Naive thymus-derived CD4-positive, alpha-beta T cell (primary cell): ENCODE measurements around the gene BCKDHB. TPM values are rescaled to one million over a fixed set of nuclear protein-coding genes. Genes with fewer than 3 reads are reported as not detected.
"Not testable (repeated sequence)": the region's sequence is repeated elsewhere in the genome, so short reads cannot be mapped to it uniquely, and the experiment has no call there.

Experiments used
- ATAC-seq: fragments of 150-1000 bp; cut with Tn5 transposase; 2 replicates; pipeline ENCODE4 v1.10.0; 2021; ENCODE audit warnings: mild to moderate bottlenecking, moderate library complexity
- CTCF ChIA-PET: fragments of 350-600 bp; sonication (Branson Sonifier 250); formaldehyde crosslinking; loops from one replicate; lab custom pipeline; 2021; ENCODE audit warnings: antibody characterized with exemption; lab: Charles Lee
- POLR2A ChIA-PET: fragments of 350-600 bp; sonication (Branson Sonifier 250); formaldehyde crosslinking; loops from one replicate; lab custom pipeline; 2021; ENCODE audit warnings: antibody characterized with exemption, inconsistent platforms; lab: Charles Lee
- DNase-seq, 9 donors: peaks; one replicate each; pipeline versions ENCODE4 v3.0.0 to v3.0.0-alpha.2; 2020 to 2022; ENCODE audit warnings: mixed read lengths in 1 of 9
- H3K27ac ChIP-seq: one replicate; pipeline ENCODE4 v1.7.0; 2013; ENCODE audit warnings: mild to moderate bottlenecking, low read depth, low read length, moderate library complexity
- H3K27me3 ChIP-seq, 2 donors: one replicate each; pipeline ENCODE4 v1.7.0; 2013; ENCODE audit warnings: low read length in 2 of 2, mild to moderate bottlenecking in 2 of 2, moderate library complexity in 2 of 2; ENCODE audit not compliant: control insufficient read depth in 2 of 2, insufficient read depth in 2 of 2
- H3K36me3 ChIP-seq, 3 experiments: 1 replicate in 2 of 3; 2 replicates in 1 of 3; pipeline ENCODE4 v1.7.0; 2013; ENCODE audit warnings: low read length in 3 of 3, mild to moderate bottlenecking in 3 of 3, moderate library complexity in 1 of 3; ENCODE audit not compliant: insufficient read depth in 3 of 3, control insufficient read depth in 2 of 3
- H3K4me1 ChIP-seq, 2 donors: one replicate each; pipeline ENCODE4 v1.7.0; 2013; ENCODE audit warnings: low read length in 2 of 2, mild to moderate bottlenecking in 2 of 2, moderate library complexity in 1 of 2; ENCODE audit not compliant: control insufficient read depth in 2 of 2, insufficient read depth in 2 of 2
- H3K4me3 ChIP-seq: 2 replicates; pipeline ENCODE4 v1.7.0; 2013; ENCODE audit warnings: mild to moderate bottlenecking, low read length
- H3K9me3 ChIP-seq, 3 experiments: 1 replicate in 2 of 3; 2 replicates in 1 of 3; pipeline ENCODE4 v1.7.0; 2013; ENCODE audit warnings: low read length in 3 of 3; ENCODE audit not compliant: control insufficient read depth in 2 of 3
- H3K27ac Mint-ChIP-seq, 9 donors: one replicate each; pipeline ENCODE4 v1.8.0; 2020 to 2022; ENCODE audit warnings: mixed read lengths in 9 of 9, mild to moderate bottlenecking in 8 of 9, moderate library complexity in 5 of 9, inconsistent platforms in 2 of 9
- H3K27me3 Mint-ChIP-seq, 5 donors: one replicate each; pipeline ENCODE4 v1.8.0; 2021 to 2022; ENCODE audit warnings: mixed read lengths in 5 of 5, mild to moderate bottlenecking in 1 of 5
- H3K36me3 Mint-ChIP-seq, 5 donors: one replicate each; pipeline ENCODE4 v1.8.0; 2020 to 2022; ENCODE audit warnings: mixed read lengths in 5 of 5, mild to moderate bottlenecking in 3 of 5, inconsistent platforms in 1 of 5
- H3K4me1 Mint-ChIP-seq, 7 donors: one replicate each; pipeline ENCODE4 v1.8.0; 2020 to 2022; ENCODE audit warnings: mixed read lengths in 7 of 7, mild to moderate bottlenecking in 3 of 7, inconsistent platforms in 1 of 7
- H3K4me3 Mint-ChIP-seq, 10 donors: one replicate each; pipeline ENCODE4 v1.8.0; 2020 to 2022; ENCODE audit warnings: mild to moderate bottlenecking in 10 of 10, mixed read lengths in 10 of 10, moderate library complexity in 6 of 10, inconsistent platforms in 2 of 10
- H3K9me3 Mint-ChIP-seq, 11 donors: one replicate each; pipeline ENCODE4 v1.8.0; 2020 to 2022; ENCODE audit warnings: mixed read lengths in 11 of 11, mild to moderate bottlenecking in 4 of 11, inconsistent platforms in 1 of 11, moderate library complexity in 1 of 11
- intact Hi-C, 2 donors: fragments of 100-400 bp; cut with micrococcal nuclease; formaldehyde crosslinking; loops; one replicate each; pipeline ENCODE4 v1.15.1; 2023
- polyA plus RNA-seq, 2 donors: library from polyadenylated mRNA; unstranded; fragments of 300-500 nt; fragmentation: Illumina TruSeq; gene quantifications; one replicate each; pipeline ENCODE4 v1.2.3, GENCODE V29; 2021
- total RNA-seq, 6 experiments: library from RNA in 5 of 6; stranded (reverse) in 5 of 6; gene quantifications; 1 replicate in 5 of 6; 2 replicates in 1 of 6; pipeline ENCODE4 v1.2.3 and lab custom pipeline; 2021 to 2026

BCKDHB gene
- total and polyA plus RNA-seq, 7 experiments from 2014 or later, result 13.8 to 24.3 (median 18.6) TPM

- H3K4me3 ChIP-seq, H3K27me3 ChIP-seq, H3K4me3 Mint-ChIP-seq, ATAC-seq, DNase-seq, H3K27ac ChIP-seq, H3K36me3 ChIP-seq, CTCF ChIA-PET, POLR2A ChIA-PET, H3K9me3 ChIP-seq, H3K4me1 ChIP-seq, H3K27me3 Mint-ChIP-seq, intact Hi-C loops: not testable (repeated sequence)
- Mint-ChIP-seq H3K4me1 (peaks cover 0 to 24% (median 12%) of the 10 kb centered on the region in 7 donors), H3K9me3 (peaks cover 0 to 41% (median 13%) of the 10 kb centered on the region in 11 donors), H3K36me3 (peaks cover 0 to 57% (median 43%) of the 10 kb centered on the region in 5 donors), H3K27ac (peak overlapping the region in 1 of 9 donors; percentile 21)
Observed at GRCh38 chr6:80122576-80122975, 16.1 kb downstream of the BCKDHB start.

- peaks cover 0 to 45% (median 22%) of the 10 kb centered on the region in 5 donors for H3K36me3 Mint-ChIP-seq
- intact Hi-C loops, result no loop called here
- H3K27me3 Mint-ChIP-seq, result no peaks in the 10 kb centered on the region
- ChIA-PET POLR2A (no interaction called here), CTCF (no interaction called here)
- H3K4me3 ChIP-seq, result no peak overlapping the region
- H3K27me3 ChIP-seq, result no peaks in the 10 kb centered on the region
- no peaks in the 10 kb centered on the region for H3K4me1 ChIP-seq
- H3K9me3 Mint-ChIP-seq, result peaks cover 0 to 8% (median 0%) of the 10 kb centered on the region in 11 donors
- no peak for ATAC-seq
- H3K36me3 ChIP-seq, result peaks cover 0 to 14% (median 0%) of the 10 kb centered on the region in 3 experiments
- H3K9me3 ChIP-seq, result no peaks in the 10 kb centered on the region
- DNase-seq, result no peak
- peaks cover 0 to 22% (median 12%) of the 10 kb centered on the region in 7 donors for H3K4me1 Mint-ChIP-seq
- H3K27ac ChIP-seq, result no peak overlapping the region
- no peak overlapping the region for H3K27ac Mint-ChIP-seq
- H3K4me3 Mint-ChIP-seq, result no peak overlapping the region
Observed at GRCh38 chr6:80126657-80127345, 20.3 kb downstream of the BCKDHB start.

- Mint-ChIP-seq H3K27ac (no peak overlapping the region), H3K4me1 (peaks cover 0 to 6% (median 3%) of the 10 kb centered on the region in 7 donors), H3K27me3 (no peaks in the 10 kb centered on the region), H3K36me3 (peaks cover 3 to 45% (median 18%) of the 10 kb centered on the region in 5 donors), H3K4me3 (no peak overlapping the region), H3K9me3 (no peaks in the 10 kb centered on the region)
- no peak overlapping the region for H3K27ac ChIP-seq
- H3K27me3 ChIP-seq, result no peaks in the 10 kb centered on the region
- no peak overlapping the region for H3K4me3 ChIP-seq
- ChIA-PET CTCF (no interaction called here), POLR2A (no interaction called here)
- DNase-seq (no peak), ATAC-seq (no peak)
- no peaks in the 10 kb centered on the region for H3K9me3 ChIP-seq
- intact Hi-C loops, result no loop called here
- peaks cover 0 to 20% (median 0%) of the 10 kb centered on the region in 3 experiments for H3K36me3 ChIP-seq
- no peaks in the 10 kb centered on the region for H3K4me1 ChIP-seq
Observed at GRCh38 chr6:80129485-80129884, 23.0 kb downstream of the BCKDHB start.

DNA sequence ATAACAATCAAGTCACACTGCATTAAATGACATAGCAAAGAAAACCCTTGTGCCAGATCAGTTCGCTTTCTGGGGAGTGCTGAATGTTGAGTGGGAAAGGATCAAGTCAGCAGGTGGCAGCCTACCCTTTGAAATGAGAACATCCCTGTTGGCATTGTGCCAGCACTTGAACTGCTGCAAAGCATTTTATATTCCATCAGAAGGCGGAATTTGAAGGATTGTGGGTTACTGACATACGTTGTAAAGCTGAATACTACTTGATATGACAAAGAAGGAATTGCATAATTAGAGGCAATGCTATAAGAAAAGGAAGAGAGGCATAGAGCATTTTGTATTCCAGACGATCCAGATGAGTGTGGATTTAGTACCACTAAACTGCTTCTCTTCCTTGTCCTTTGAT lies 26.5 kb downstream of the BCKDHB start:
- H3K27me3 ChIP-seq, result no peaks in the 10 kb centered on the region
- peaks cover 0 to 3% (median 0%) of the 10 kb centered on the region in 7 donors for H3K4me1 Mint-ChIP-seq
- H3K27ac ChIP-seq, result no peak overlapping the region
- no peaks in the 10 kb centered on the region for H3K9me3 ChIP-seq
- POLR2A ChIA-PET, result no interaction called here
- H3K36me3 Mint-ChIP-seq, result peaks cover 3 to 62% (median 30%) of the 10 kb centered on the region in 5 donors
- ATAC-seq (no peak), DNase-seq (peak in 6 of 9 donors; percentile 9 to 30 (median 17))
- no peaks in the 10 kb centered on the region for H3K27me3 Mint-ChIP-seq
- H3K36me3 ChIP-seq, result peaks cover 0 to 20% (median 0%) of the 10 kb centered on the region in 3 experiments
- CTCF ChIA-PET, result no interaction called here
- intact Hi-C loops, result loop anchor here (1.0 to 10.0 kb wide), 4 partner anchors 202 to 1909 kb away; partner anchors contain the start of gene TENT5A (in 1 of the 2)
- H3K4me1 ChIP-seq, result no peaks in the 10 kb centered on the region
- no peak overlapping the region for H3K27ac Mint-ChIP-seq
- no peak overlapping the region for H3K4me3 ChIP-seq
- H3K9me3 Mint-ChIP-seq, result peaks cover 0 to under 1% (median 0%) of the 10 kb centered on the region in 11 donors
- no peak overlapping the region for H3K4me3 Mint-ChIP-seq

DNA sequence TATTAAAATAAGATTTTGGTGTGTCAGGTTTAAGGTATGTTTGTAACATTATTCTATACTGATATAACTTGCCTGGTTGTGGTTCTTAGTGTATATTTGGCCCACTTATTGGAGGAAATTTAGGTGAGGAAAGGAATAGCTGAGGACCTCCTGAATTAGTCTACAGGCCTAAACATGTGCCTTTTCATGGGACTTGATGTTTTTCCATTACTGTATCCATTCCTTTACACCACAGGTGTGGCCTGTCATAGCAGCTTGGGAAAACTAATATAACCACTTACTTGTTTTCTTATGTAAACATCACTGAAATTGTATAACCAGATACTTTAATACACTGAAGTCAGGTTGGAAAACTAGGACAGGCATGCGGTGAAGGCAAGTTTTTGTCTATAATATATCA lies 27.6 kb downstream of the BCKDHB start:
- no peaks in the 10 kb centered on the region for H3K27me3 Mint-ChIP-seq
- H3K9me3 Mint-ChIP-seq, result peaks cover 0 to 6% (median 0%) of the 10 kb centered on the region in 11 donors
- ATAC-seq, result no peak

DNA sequence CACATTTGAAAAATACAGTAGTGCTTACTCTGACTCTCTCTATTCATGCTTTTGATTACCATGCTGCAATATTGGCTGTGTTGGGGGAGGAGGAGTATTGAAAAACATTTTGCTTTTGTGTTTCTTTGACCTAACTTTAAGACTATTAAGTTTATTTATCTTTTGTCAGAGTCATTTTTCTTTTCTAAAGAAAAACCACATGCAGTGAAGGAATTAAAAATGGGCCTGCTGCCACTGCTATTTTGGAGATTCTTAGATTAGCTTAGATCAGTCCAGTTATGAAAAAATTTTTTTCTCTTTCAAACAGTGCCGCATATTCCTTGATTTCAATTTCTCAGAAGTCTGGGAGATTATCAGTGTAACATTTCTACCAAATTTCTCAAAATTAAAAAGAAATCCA lies 36.1 kb downstream of the BCKDHB start:
- peaks cover 0 to 8% (median 0%) of the 10 kb centered on the region in 11 donors for H3K9me3 Mint-ChIP-seq
- no peak overlapping the region for H3K27ac ChIP-seq
- no peaks in the 10 kb centered on the region for H3K27me3 Mint-ChIP-seq
- H3K27ac Mint-ChIP-seq, result no peak overlapping the region
- H3K4me1 ChIP-seq, result no peaks in the 10 kb centered on the region
- POLR2A ChIA-PET, result no interaction called here
- DNase-seq, result no peak
- H3K9me3 ChIP-seq, result no peaks in the 10 kb centered on the region
- CTCF ChIA-PET, result no interaction called here
- no peaks in the 10 kb centered on the region for H3K27me3 ChIP-seq
- intact Hi-C loops, result no loop called here
- H3K36me3 Mint-ChIP-seq, result peaks cover 7 to 57% (median 39%) of the 10 kb centered on the region in 5 donors
- peaks cover 0 to 4% (median 0%) of the 10 kb centered on the region in 3 experiments for H3K36me3 ChIP-seq
- H3K4me1 Mint-ChIP-seq, result peaks cover 0 to 3% (median 0%) of the 10 kb centered on the region in 7 donors
- ATAC-seq, result no peak
- no peak overlapping the region for H3K4me3 Mint-ChIP-seq
- H3K4me3 ChIP-seq, result no peak overlapping the region

More for the DNA sequence above, 27.6 kb downstream of the BCKDHB start:
- peaks cover 5 to 61% (median 30%) of the 10 kb centered on the region in 5 donors for H3K36me3 Mint-ChIP-seq
- Histone ChIP-seq H3K9me3 (no peaks in the 10 kb centered on the region), H3K4me3 (no peak overlapping the region), H3K27me3 (no peaks in the 10 kb centered on the region), H3K36me3 (peaks cover 0 to 20% (median 0%) of the 10 kb centered on the region in 3 experiments), H3K27ac (no peak overlapping the region), H3K4me1 (no peaks in the 10 kb centered on the region)
- no peak overlapping the region for H3K27ac Mint-ChIP-seq
- DNase-seq, result no peak
- H3K4me3 Mint-ChIP-seq, result no peak overlapping the region
- H3K4me1 Mint-ChIP-seq, result peaks cover 0 to 3% (median 0%) of the 10 kb centered on the region in 7 donors
- intact Hi-C loops, result loop anchor here (5.0 to 10.0 kb wide), 3 partner anchors 201 to 1908 kb away; partner anchors contain the start of gene TENT5A (in 1 of the 2)
- POLR2A ChIA-PET, result no interaction called here
- CTCF ChIA-PET, result no interaction called here
